GM12872 (cell line): ENCODE data around the gene COL5A1.
A peak's percentile ranks its signal among the peaks of the same experiment; 100 is the strongest.

Experiments
- CTCF ChIP-seq: IDR thresholded peaks from 3 replicates; pipeline ENCODE4 v1.5.1; 2011; ENCODE audit warnings: low read depth, mild to moderate bottlenecking, low read length, moderate library complexity; ENCODE audit not compliant: insufficient read depth

Gene COL5A1

GRCh38 chr9:134696433-134696832, 54.8 kb downstream of the COL5A1 start:
- no peak for TF ChIP-seq CTCF

GRCh38 chr9:134698111-134698510, 56.5 kb downstream of the COL5A1 start:
- no peak for TF ChIP-seq CTCF

- peak; percentile 95 for TF ChIP-seq CTCF
Measured at GRCh38 chr9:134698587-134699342, 57.2 kb downstream of the COL5A1 start.

GRCh38 chr9:134699343-134699740, 57.7 kb downstream of the COL5A1 start:
- TF ChIP-seq CTCF = no peak

GRCh38 chr9:134700636-134701350, 59.2 kb downstream of the COL5A1 start:
- no peak for TF ChIP-seq CTCF

- TF ChIP-seq CTCF = no peak
Measured at GRCh38 chr9:134701581-134702259, 60.1 kb downstream of the COL5A1 start.

GRCh38 chr9:134702291-134702690, 60.7 kb downstream of the COL5A1 start:
- no peak for TF ChIP-seq CTCF
